Heart right ventricle (tissue), 16 donors: Measurements from ENCODE around the gene ADCY4. TPM values are rescaled to one million over a fixed set of nuclear protein-coding genes. Genes with fewer than 3 reads are reported as not detected.

ENCODE experiments used
- ATAC-seq, 8 donors: fragments of 200-7000 bp; cut with Tn5 transposase; one replicate each; pipeline ENCODE4 v1.9.1; 2020; ENCODE audit warnings: mild to moderate bottlenecking in 8 of 8, moderate library complexity in 8 of 8, moderate number of reproducible peaks in 1 of 8
- DNase-seq, 2 donors: peaks; one replicate each; pipeline ENCODE4 v3.0.0-alpha.2; 2020
- H3K27ac ChIP-seq, 10 donors: fragments of 200-600 bp; sonication (generic) in 2 of 10; one replicate each; pipeline versions ENCODE4 v1.5.0 to v1.8.0; 2020 to 2022; ENCODE audit warnings: mild to moderate bottlenecking in 3 of 10
- H3K27me3 ChIP-seq, 7 donors: fragments of 200-600 bp; one replicate each; pipeline ENCODE4 v1.8.0; 2021 to 2022; ENCODE audit warnings: mild to moderate bottlenecking in 2 of 7
- H3K36me3 ChIP-seq, 9 donors: fragments of 200-600 bp; sonication (generic) in 1 of 9; one replicate each; pipeline versions ENCODE4 v1.5.0 to v1.8.0; 2020 to 2022; ENCODE audit warnings: mild to moderate bottlenecking in 2 of 9
- H3K4me1 ChIP-seq, 9 donors: fragments of 200-600 bp; sonication (generic) in 1 of 9; one replicate each; pipeline versions ENCODE4 v1.5.0 to v1.8.0; 2020 to 2022; ENCODE audit warnings: mild to moderate bottlenecking in 4 of 9
- H3K4me3 ChIP-seq, 10 donors: fragments of 200-600 bp; sonication (generic) in 2 of 10; one replicate each; pipeline versions ENCODE4 v1.5.0 to v1.8.0; 2020 to 2022; ENCODE audit warnings: mild to moderate bottlenecking in 7 of 10, moderate library complexity in 2 of 10
- H3K9me3 ChIP-seq, 11 donors: fragments of 200-600 bp in 10 of 11; sonication (generic) in 2 of 11; one replicate each; pipeline versions ENCODE4 v1.5.0 to v1.8.0; 2013 to 2022; ENCODE audit warnings: mild to moderate bottlenecking in 2 of 11, control low read depth in 1 of 11, moderate library complexity in 1 of 11
- WGBS, 2 donors: extraction: QIAGEN DNeasy Blood & Tissue Kit; methylation state at CpG; one replicate each; pipeline ENCODE4 v1.1.7; 2013; ENCODE audit warnings: inconsistent platforms in 1 of 2; 5-methylcytosine and 5-hydroxymethylcytosine counted together
- intact Hi-C, 10 donors: fragments of 100-400 bp; cut with DNase I; formaldehyde crosslinking; loops; one replicate each; pipeline versions ENCODE4 v1.11.1 to v1.14.2; 2022
- polyA plus RNA-seq, 2 donors: library from polyadenylated mRNA; stranded (reverse); fragments of 200-250 nt; gene quantifications; one replicate each; pipeline ENCODE4 v1.2.3, GENCODE V29; 2013
- total RNA-seq, 10 donors: library from RNA; stranded (reverse); fragmentation: NEBNext Ultra II Directional in 3 of 10; extraction: Animal tissue kit (Norgen Biotek cat#: 25700) in 3 of 10; gene quantifications; one replicate each; pipeline versions ENCODE4 v1.2.1 to v1.2.4, GENCODE V29; 2021 to 2023
- TF ChIP-seq, protein P1 (sequence below), 9 donors: fragments of 200-600 bp; sonication (generic) in 2 of 9; IDR thresholded peaks; one replicate each; pipeline versions ENCODE4 v1.5.0 to v1.8.0; 2021 to 2022; ENCODE audit warnings: antibody characterized with exemption in 9 of 9, mild to moderate bottlenecking in 5 of 9, moderate library complexity in 1 of 9
- donor health status: Arrhythmogenic right ventricular cardiomyopathy.
- donor health status: ischemic (EF 13 %, LVEDD 7.1; RV severe dilation, severe dysfunction).
- donor health status: healthy with polysubstance abuse.
- donor health status: DM: no; HTN: yes; CAD: no.
- donor health status: DM: no; HTN: no; CAD: no.
- donor health status: ischemic (EF 25% LVEDD 6.9; RV normal size, moderate dysfunction).
- donor health status: ischemic (EF 25% LVEDD 5.7; RV mildly dilated, moderate dysfunction).
- donor health status: healthy.
- donor health status: DM: yes; HTN: yes; CAD: no.
- donor health status: Ischemic cardiomyopathy.
- donor health status: ischemic (EF 35%, LVEDD 5.7; RV mildly dilated, moderate dysfunction).
- donor health status: nonischemic (EF 11% LVEDD 7.7; RV severe dilation, severe dysfunction).
- donor health status: DM: yes; HTN: yes; CAD: no.
- donor health status: PGD.
- donor health status: ischemic (EF 29% LVEDD 5.4; RV normal size, mild dysfunction).
- donor health status: nonischemic (EF 23%, LVEDD 6.1; RV moderate dilation, normal function).

The ADCY4 gene
- total and polyA plus RNA-seq, 12 donors: 17.4 to 104 (median 23.4) TPM

DNA sequence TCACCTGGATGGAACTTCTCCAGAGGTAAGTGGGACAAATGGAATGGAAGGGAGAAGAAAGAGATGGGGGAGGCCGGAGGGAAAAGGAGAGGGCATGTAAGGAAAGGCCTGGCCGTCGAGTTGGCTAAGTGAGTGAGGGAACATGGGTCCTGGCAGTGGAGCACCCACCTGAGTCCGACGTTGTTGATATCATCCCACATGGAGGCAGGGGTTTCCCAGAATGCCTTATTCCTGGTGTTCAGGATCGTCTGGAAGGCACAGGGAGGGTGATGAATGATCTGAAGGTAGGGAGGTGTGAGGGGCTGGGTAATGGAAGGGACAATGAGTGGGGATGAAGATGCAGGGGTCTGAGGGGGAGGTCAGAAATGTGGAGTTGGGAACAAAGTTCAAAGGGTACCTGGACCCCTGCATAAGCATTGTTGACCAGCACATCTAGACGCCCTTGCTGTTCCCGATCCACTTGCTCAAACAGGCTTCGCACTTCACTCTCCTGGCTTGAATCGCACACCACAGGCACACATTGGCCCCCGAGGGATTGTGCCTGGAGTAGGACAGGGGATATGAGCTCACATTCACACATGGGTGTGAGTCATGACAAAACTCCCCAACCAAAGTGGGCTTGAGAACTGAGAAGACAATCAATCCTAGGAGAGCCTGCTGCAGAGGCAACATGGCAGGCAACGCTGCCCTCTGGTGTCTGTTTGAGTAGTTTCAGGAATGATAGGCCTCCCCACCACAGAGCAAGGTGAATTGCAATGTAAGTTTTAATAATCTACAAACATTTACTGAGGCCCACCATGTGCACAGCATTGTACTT, 38.3 kb downstream of the ADCY4 start:
- peak in 7 of 8 donors; percentile 44 to 66 (median 57) for ATAC-seq
- H3K27me3 ChIP-seq: no peaks in the 10 kb centered on the region
- H3K4me3 ChIP-seq: no peak overlapping the region
- H3K4me1 ChIP-seq: peaks cover 0 to 44% (median 25%) of the 10 kb centered on the region in 9 donors
- peak; percentile 41 to 54 for DNase-seq
- TF ChIP-seq, protein P1, sequence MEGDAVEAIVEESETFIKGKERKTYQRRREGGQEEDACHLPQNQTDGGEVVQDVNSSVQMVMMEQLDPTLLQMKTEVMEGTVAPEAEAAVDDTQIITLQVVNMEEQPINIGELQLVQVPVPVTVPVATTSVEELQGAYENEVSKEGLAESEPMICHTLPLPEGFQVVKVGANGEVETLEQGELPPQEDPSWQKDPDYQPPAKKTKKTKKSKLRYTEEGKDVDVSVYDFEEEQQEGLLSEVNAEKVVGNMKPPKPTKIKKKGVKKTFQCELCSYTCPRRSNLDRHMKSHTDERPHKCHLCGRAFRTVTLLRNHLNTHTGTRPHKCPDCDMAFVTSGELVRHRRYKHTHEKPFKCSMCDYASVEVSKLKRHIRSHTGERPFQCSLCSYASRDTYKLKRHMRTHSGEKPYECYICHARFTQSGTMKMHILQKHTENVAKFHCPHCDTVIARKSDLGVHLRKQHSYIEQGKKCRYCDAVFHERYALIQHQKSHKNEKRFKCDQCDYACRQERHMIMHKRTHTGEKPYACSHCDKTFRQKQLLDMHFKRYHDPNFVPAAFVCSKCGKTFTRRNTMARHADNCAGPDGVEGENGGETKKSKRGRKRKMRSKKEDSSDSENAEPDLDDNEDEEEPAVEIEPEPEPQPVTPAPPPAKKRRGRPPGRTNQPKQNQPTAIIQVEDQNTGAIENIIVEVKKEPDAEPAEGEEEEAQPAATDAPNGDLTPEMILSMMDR (IDR thresholded peaks at IDR 0.05): peak; percentile 54 to 87 (median 77)
- peak overlapping the region in 1 of 10 donors; percentile 31 for H3K27ac ChIP-seq
- WGBS, 2 donors: 58 to 59% methylated on average over 12 of the region's 12 CpGs
- intact Hi-C loops: loop anchor here in 7 of 10 donors (1.0 to 5.0 kb wide), 4 partner anchors 50 to 54 kb away; partner anchors contain the start of gene TINF2 (in 3 of the 7)
- peaks cover 0 to 62% (median 16%) of the 10 kb centered on the region in 9 donors for H3K36me3 ChIP-seq
- no peaks in the 10 kb centered on the region for H3K9me3 ChIP-seq

DNA sequence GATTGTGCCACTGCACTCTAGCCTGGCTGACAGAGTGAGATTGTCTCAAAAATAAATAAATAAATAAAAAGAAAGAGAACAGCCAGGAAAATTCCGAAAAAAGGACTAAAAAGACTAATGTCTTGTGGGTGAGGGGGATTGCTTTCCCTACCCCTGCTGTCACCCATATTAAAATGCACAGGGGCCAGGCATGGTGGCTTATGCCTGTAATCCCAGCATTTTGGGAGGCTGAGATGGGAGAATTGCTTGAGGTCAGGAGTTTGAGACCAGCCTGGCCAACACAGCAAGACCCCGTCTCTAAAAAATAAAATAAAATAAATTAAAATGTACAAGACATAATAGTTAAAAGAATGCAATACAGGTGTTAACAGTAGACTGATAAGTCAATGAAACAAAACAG, 41.3 kb downstream of the ADCY4 start:
- WGBS, 2 donors: 95 to 97% methylated on average over 2 of the region's 2 CpGs
- no peak for DNase-seq
- Histone ChIP-seq H3K4me3 (no peak overlapping the region), H3K27ac (no peak overlapping the region), H3K4me1 (peaks cover 0 to 20% (median 8%) of the 10 kb centered on the region in 9 donors), H3K9me3 (no peaks in the 10 kb centered on the region), H3K27me3 (no peaks in the 10 kb centered on the region), H3K36me3 (peaks cover 0 to 82% (median 25%) of the 10 kb centered on the region in 9 donors)
- TF ChIP-seq, protein P1 (IDR thresholded peaks at IDR 0.05): no peak
- intact Hi-C loops: no loop called here
- no peak for ATAC-seq

DNA sequence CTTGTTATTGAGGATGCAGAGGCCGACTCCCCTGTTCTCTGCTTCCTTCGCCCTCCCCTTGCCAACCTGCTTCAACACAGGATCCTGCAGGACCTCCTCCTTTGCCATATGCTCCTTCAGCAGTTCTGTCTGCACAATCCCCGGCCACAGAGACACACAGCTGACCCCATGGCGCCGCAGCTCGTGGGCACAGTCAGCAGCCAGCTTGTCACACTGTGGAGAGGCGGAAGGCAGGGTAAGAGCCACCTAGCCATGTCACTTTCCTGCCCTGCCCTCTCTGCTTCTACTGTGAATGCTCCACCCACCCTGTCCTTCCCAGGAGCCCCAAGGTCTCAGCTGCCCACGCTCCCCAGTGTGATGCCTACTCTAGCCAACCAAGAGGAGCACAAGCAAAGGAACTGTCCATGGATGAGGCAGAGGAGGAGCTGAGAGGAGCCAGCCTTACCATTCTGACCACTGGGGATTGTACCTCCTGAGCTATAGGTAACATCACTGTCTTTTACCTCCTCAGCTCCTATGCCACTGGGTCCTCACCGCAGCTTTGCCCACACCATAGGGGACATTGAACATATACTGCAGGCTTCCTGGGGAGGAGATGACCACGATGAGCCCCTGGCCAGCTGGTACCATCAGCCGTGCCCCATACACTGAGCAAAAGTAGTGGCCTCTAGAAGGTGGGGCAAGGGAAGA, 42.6 kb downstream of the ADCY4 start:
- Histone ChIP-seq H3K36me3 (peaks cover 0 to 78% (median 25%) of the 10 kb centered on the region in 9 donors), H3K9me3 (no peaks in the 10 kb centered on the region), H3K27ac (no peak overlapping the region), H3K4me1 (peaks cover 0 to 9% (median 4%) of the 10 kb centered on the region in 9 donors), H3K27me3 (no peaks in the 10 kb centered on the region), H3K4me3 (no peak overlapping the region)
- WGBS, 2 donors: 92 to 93% methylated on average over 11 of the region's 11 CpGs
- intact Hi-C loops: no loop called here
- no peak for ATAC-seq
- DNase-seq: no peak
- TF ChIP-seq, protein P1 (IDR thresholded peaks at IDR 0.05): no peak

DNA sequence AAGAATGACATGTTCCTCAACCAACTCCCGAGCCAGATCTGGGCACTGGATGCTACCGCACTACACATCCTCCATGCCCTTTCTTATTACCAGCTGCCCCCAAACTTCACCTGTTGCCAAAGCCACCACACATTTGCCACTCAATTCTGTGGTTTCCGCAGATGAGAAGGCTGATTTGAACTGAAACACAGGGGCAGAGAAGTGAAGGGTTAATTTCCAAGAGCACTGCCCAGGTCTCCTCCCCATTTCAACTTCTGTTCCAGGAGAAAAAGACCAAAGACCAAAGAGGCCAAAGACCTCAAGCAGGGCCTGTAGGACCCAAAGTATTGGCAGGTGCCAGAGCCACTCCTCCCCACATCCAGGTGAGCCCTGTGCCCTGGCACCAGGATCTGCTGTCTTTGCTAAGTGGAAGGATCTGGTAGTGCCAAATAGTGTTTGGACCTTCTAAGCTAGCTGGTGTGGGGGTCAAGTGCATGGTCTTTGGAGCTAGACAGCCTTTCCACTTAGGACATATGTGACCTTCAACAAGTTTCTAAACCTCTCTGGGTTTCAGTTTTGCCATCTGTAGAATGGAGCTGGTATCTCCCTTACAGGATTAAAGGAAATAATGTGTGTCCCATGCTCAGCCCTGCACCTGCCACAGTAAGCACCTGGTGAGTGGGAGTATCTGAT, 43.3 kb downstream of the ADCY4 start:
- Histone ChIP-seq H3K4me3 (no peak overlapping the region), H3K9me3 (no peaks in the 10 kb centered on the region), H3K36me3 (peaks cover 0 to 75% (median 25%) of the 10 kb centered on the region in 9 donors), H3K4me1 (peaks cover 0 to 2% (median under 1%) of the 10 kb centered on the region in 9 donors), H3K27me3 (no peaks in the 10 kb centered on the region), H3K27ac (no peak overlapping the region)
- DNase-seq (no peak), ATAC-seq (no peak)
- WGBS, 2 donors: 91% methylated on average over 3 of the region's 3 CpGs
- intact Hi-C loops: no loop called here
- TF ChIP-seq, protein P1 (IDR thresholded peaks at IDR 0.05): no peak
